ENCODE results near the gene NMU.

NMU gene

GRCh38 chr4:55671667-55672066 lies 35.6 kb upstream of the NMU start:
- H3K27ac ChIP-seq = no peak overlapping the region
- TF ChIP-seq, protein P1, sequence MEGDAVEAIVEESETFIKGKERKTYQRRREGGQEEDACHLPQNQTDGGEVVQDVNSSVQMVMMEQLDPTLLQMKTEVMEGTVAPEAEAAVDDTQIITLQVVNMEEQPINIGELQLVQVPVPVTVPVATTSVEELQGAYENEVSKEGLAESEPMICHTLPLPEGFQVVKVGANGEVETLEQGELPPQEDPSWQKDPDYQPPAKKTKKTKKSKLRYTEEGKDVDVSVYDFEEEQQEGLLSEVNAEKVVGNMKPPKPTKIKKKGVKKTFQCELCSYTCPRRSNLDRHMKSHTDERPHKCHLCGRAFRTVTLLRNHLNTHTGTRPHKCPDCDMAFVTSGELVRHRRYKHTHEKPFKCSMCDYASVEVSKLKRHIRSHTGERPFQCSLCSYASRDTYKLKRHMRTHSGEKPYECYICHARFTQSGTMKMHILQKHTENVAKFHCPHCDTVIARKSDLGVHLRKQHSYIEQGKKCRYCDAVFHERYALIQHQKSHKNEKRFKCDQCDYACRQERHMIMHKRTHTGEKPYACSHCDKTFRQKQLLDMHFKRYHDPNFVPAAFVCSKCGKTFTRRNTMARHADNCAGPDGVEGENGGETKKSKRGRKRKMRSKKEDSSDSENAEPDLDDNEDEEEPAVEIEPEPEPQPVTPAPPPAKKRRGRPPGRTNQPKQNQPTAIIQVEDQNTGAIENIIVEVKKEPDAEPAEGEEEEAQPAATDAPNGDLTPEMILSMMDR (conservative IDR thresholded peaks at IDR 0.05) = no peak
- no peak for TF ChIP-seq ZFX (IDR thresholded peaks at IDR 0.05)

- TF ChIP-seq ZFX (IDR thresholded peaks at IDR 0.05) = no peak
- TF ChIP-seq, protein P1 (conservative IDR thresholded peaks at IDR 0.05) = no peak
- H3K27ac ChIP-seq = no peak overlapping the region
Measured at GRCh38 chr4:55670695-55671094, 34.6 kb upstream of the NMU start.

- no peak for TF ChIP-seq ZFX (IDR thresholded peaks at IDR 0.05)
- TF ChIP-seq, protein P1 (conservative IDR thresholded peaks at IDR 0.05) = no peak
- no peak overlapping the region for H3K27ac ChIP-seq
Measured at GRCh38 chr4:55668449-55668848, 32.4 kb upstream of the NMU start.

DNA sequence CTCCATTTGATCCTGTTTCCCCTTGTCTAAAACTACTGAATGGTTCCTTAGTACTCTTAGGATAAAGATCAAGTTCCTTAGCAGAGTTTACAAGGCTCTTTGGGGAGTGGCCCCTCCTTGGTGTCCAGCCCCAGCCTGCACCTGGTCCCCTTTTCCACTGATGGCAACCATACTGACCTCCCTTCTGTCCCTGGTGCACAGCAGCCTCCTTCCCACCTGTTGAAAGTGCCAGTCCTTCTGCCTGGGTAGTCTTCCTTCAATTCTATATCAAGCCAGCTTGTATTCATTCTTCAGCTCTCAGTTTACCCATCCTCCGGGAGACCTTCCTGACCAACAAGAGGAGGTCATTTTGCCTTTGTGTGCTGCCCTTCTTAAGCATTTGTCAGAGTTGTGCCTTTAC lies 30.4 kb upstream of the NMU start:
- H3K27ac ChIP-seq = no peak overlapping the region
- TF ChIP-seq, protein P1 (conservative IDR thresholded peaks at IDR 0.05) = no peak
- no peak for TF ChIP-seq ZFX (IDR thresholded peaks at IDR 0.05)

DNA sequence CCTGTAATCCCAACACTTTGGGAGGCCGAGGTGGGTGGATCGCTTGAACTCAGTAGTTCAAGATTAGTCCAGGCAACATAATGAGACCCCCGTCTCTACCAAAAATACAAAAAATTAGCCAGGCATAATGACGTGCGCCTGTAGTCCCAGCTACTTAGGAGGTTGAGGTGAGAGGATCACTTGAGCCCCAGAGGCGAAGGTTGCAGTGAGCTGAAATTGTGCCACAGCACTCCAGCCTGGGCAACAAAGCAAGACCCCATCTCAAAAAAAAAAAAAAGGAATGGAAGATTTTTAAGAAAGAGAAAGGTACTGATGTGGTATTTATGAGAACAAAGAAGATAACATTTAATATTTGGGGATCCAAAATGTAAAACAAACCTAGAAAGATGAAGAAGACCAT lies 27.0 kb upstream of the NMU start:
- H3K27ac ChIP-seq = no peak overlapping the region
- no peak for TF ChIP-seq ZFX (IDR thresholded peaks at IDR 0.05)
- TF ChIP-seq, protein P1 (conservative IDR thresholded peaks at IDR 0.05) = no peak

DNA sequence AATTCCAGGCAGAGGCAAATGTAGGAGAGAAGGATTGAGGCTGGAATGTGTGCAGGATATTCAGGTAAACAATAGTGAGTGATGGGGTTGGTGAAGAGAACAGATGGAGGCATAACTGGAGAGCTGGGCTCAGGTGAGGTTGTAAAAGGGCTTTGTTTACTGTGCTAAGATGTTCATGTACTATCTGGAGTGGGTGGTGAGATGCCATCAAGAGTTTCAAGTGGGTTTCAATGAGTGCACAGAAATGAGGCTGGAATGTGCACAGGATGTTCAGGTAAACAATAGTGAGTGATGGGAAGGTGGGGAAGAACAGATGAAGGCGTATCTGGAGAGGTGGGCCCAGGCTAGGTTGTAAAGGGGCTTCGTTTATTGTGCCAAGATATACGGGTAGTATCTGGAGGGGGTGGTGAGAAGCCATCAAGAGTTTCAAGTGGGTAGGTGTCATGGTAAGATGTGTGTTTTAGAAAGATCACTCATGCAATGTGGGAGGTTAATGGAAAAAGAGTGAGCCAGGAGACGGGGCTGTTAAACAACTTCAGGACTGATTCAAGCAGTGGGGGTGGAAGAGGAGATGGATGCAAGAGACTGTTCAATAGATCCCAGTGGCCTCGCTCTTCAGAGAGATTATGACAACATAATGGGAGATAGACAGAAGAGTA lies 25.4 kb upstream of the NMU start:
- TF ChIP-seq, protein P1 (conservative IDR thresholded peaks at IDR 0.05) = no peak
- TF ChIP-seq ZFX (IDR thresholded peaks at IDR 0.05) = no peak
- H3K27ac ChIP-seq = no peak overlapping the region

DNA sequence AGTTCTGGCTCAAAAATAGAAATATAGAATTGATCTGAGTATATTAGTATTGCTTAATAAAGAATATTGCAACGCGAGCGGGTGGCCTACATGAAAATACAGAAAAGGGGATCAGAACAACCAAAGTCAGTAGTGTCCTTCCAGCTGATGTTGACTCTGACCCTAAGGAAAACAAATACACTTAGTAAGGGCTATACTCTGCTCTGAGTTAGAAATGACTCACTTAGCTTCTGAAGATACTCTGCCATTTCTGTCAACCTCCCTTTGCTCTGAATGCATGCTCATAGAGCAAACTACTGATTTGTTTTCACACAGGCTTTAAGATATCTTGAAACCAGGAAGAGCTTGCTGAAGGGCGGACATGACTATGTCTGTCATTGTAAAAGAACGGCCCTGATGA lies 22.6 kb upstream of the NMU start:
- no peak overlapping the region for H3K27ac ChIP-seq
- no peak for TF ChIP-seq ZFX (IDR thresholded peaks at IDR 0.05)
- TF ChIP-seq, protein P1 (conservative IDR thresholded peaks at IDR 0.05) = no peak

All from C4-2B (cell line).